AG09309 (cell line): ENCODE data around the gene MLN.

Experiments used
- DNase-seq: peaks from one replicate; pipeline ENCODE4 v3.0.0-alpha.2; 2010; ENCODE audit warnings: low read depth
- H3K4me3 ChIP-seq: 2 replicates; pipeline ENCODE4 v1.5.1; 2011; ENCODE audit warnings: mild to moderate bottlenecking, low read depth, low read length, moderate library complexity; ENCODE audit not compliant: control insufficient read depth
- TF ChIP-seq, protein P1 (sequence below): IDR thresholded peaks from 2 replicates; pipeline ENCODE4 v1.5.1; 2011; ENCODE audit warnings: mild to moderate bottlenecking, low read depth, low read length, inconsistent platforms; ENCODE audit not compliant: insufficient read depth, control insufficient read depth; ENCODE audit errors: missing control alignments

Gene MLN

DNA sequence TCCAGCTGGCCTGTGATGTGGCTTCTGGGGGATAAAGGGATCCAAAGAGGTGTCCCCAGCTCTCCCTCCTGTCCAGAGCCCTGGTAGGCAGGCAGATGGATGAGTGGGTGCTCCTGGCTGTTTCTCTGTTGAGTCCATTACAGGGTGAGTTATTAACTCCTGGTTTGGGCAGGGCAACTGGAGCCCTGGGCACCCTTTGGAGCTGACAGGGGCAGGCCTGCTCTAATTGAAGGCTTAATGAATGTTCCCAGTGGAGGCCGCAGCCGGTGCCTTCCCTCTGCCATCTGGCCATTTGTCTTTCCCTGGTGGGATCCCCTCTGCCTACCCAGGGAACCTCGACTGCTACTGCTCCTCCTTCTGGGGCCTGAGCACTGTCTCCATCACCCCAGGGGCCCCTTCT is 44.7 kb upstream of the MLN start:
- TF ChIP-seq, protein P1, sequence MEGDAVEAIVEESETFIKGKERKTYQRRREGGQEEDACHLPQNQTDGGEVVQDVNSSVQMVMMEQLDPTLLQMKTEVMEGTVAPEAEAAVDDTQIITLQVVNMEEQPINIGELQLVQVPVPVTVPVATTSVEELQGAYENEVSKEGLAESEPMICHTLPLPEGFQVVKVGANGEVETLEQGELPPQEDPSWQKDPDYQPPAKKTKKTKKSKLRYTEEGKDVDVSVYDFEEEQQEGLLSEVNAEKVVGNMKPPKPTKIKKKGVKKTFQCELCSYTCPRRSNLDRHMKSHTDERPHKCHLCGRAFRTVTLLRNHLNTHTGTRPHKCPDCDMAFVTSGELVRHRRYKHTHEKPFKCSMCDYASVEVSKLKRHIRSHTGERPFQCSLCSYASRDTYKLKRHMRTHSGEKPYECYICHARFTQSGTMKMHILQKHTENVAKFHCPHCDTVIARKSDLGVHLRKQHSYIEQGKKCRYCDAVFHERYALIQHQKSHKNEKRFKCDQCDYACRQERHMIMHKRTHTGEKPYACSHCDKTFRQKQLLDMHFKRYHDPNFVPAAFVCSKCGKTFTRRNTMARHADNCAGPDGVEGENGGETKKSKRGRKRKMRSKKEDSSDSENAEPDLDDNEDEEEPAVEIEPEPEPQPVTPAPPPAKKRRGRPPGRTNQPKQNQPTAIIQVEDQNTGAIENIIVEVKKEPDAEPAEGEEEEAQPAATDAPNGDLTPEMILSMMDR = no peak
- DNase-seq = no peak
- no peak overlapping the region for H3K4me3 ChIP-seq

DNA sequence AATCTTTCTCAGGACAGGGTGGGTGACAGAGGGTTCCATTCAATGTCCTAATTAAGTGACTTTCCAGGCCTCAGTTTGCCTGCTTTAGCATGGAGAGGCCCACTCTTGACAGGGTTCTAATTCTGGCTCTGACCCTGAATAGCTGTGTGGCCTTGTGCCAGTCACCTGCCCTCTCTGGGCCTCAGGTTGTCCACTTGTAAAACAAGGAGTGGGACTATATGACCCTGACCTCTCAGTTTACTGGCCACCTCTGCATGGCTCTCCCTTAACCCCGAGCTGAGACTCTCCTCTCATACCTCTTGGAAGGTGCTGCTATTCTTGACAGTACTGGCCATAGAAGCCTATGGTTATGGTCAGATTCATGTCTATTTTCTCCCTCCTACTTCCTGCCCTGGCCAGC is 44.1 kb upstream of the MLN start:
- no peak for DNase-seq
- TF ChIP-seq, protein P1 = no peak
- H3K4me3 ChIP-seq = no peak overlapping the region

DNA sequence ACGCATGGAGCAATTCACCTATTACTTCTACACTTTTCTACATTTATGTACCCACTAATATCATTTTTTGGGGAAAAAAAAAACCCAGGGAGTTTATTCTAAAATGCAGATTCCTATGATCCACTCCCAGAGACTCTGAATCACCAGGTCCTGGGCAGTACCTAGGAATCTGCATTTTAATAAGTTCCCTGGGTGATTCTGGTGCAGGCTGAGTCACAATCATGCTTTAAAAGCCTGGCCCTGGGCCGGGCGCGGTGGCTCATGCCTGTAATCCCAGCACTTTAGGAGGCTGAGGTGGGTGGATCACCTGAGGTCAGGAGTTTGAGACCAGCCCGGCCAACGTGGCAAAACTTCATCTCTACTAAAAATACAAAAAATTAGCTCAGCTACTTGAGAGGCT is 43.3 kb upstream of the MLN start:
- TF ChIP-seq, protein P1 = no peak

DNA sequence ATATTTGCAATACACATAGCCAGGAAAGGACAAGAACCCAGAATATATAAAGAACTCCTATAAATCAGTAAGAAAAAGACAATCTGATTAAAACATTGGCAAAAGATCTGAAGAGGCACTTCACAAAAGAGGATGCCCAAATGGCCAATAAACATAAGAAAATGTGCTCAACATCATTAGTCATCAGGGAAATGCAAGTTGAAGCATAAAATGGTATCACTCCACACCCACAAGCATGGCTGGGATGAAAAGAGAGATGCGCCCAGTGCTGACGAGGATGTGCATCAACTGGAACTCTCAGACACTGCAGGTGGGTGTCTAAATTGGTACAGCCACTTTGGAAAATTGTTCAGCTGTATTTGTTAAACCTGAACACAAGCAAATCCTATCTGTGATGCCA is 42.4 kb upstream of the MLN start:
- TF ChIP-seq, protein P1 = no peak
- H3K4me3 ChIP-seq = no peak overlapping the region
- DNase-seq = no peak

More for the DNA sequence above, 43.3 kb upstream of the MLN start:
- DNase-seq = no peak
- no peak overlapping the region for H3K4me3 ChIP-seq

DNA sequence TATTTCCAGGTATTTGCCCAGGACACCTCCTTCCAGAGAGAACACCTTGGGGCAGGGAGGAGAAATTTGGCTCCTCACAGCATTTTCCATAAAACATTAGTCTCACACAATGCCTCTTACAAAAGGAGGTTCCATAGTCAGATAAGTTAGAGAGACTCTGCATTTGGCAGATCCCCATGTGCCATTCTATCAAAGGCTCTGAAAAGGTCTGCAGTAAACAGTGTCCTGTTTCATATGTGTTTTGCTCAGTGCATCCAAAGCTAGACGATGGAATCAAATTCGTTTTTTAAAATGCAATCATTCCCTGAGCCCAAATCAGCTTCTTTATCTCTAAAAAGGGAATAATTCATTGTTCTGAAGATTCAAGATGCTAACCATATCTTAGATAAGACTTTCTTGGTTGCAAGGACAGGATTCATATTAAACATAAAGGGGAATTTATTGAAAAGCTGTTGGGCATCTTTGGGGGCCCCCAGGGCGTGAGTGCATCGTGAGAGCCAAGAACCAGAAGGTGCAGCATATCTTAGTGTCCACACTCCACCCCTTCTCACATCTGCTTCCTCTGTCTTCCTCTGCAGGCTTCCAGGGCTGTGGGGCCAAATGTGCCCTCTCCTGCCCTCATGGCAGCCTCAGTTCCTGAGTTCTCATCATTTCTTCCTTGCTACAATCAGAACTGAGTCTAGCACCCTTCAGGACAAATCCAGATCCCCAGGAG is 41.4 kb upstream of the MLN start:
- TF ChIP-seq, protein P1 = no peak
- no peak for DNase-seq
- no peak overlapping the region for H3K4me3 ChIP-seq

DNA sequence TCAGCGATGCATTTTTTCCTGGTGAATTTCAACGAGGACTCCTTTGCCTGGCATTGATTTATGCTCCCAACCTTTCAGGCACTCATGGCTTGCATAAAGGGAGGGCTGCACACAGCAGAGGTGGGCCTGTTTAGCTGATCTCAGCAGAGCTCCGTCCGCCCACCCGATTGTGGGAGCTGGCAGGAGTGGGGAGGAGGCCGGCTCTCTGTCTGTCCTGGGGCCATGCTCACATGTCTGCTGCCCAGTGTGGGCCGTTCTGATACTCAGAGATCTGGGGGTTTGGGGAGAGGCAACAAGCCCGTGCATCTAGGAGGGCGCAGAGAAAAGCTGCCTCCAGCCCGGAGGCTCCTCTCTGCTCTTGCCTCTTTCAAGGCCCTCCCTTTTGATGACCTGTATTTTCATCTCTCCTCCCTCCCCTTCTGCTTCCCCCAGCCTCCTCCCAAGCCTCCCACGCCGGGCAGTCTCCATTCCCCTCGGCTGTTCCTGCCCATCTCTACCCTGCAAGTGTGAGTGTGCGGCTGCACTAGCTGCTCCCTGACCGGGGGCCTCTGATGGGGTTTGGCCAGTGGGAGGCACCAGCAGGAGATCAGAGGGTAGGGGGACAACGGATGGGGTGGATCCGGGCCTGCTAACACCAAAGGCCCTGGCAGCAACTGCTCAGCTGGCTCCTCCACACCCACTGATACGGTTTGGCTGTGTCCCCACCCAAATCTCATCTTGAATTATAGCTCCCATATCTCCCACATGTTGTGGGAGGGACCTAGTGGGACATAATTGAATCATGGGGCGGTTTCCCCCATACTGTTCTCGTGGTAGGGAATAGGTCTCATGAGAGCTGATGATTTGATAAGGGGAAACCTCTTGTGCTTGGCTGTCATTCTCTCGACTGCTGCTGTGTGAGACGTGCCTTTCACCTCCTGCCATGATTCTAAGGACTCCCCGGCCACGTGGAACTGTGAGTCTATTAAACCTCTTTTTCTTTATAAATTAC is 39.6 kb upstream of the MLN start:
- TF ChIP-seq, protein P1 = no peak
- DNase-seq = no peak

More for the DNA sequence above, 39.6 kb upstream of the MLN start:
- no peak overlapping the region for H3K4me3 ChIP-seq
